HCT116 (cell line): ENCODE results near the gene SHKBP1. TPM values are rescaled to one million over a fixed set of nuclear protein-coding genes. Genes with fewer than 3 reads are reported as not detected.

Experiments used
- ATAC-seq: fragments of 200-7000 bp; cut with Tn5 transposase; 2 replicates; pipeline ENCODE4 v1.9.1; 2020; ENCODE audit warnings: mild to moderate bottlenecking, moderate library complexity
- BruUV-seq: library from RNA; stranded (reverse); fragments of 400-500 nt; replicated peaks from 2 replicates; lab custom pipeline; 2021; lab: Mats Ljungman, UMichigan
- CTCF ChIA-PET: fragments of 300-600 bp; sonication (Branson Sonifier 250); formaldehyde crosslinking; loops from one replicate; lab custom pipeline; 2021; ENCODE audit warnings: antibody characterized with exemption; lab: Charles Lee
- POLR2A ChIA-PET: fragments of 300-600, 350-600 bp; sonication (Branson Sonifier 250); formaldehyde crosslinking; loops from one replicate; lab custom pipeline; 2021; ENCODE audit warnings: antibody characterized with exemption; lab: Charles Lee
- RAD21 ChIA-PET, 2 experiments: fragments of 300-600 bp; sonication (Branson Sonifier 250); formaldehyde crosslinking; loops; one replicate each; lab custom pipeline; 2023; ENCODE audit warnings: low total read pairs in 2 of 2; ENCODE audit not compliant: uncharacterized antibody in 2 of 2, unreplicated experiment in 2 of 2, low non-redundant PET in 1 of 2; lab: Charles Lee
- DNase-seq: peaks from one replicate; pipeline ENCODE4 v3.0.0-alpha.2; 2010; ENCODE audit warnings: low read depth, low spot score
- H2AFZ ChIP-seq: fragments of 200-600 bp; shearing (Covaris generic), sonication (generic); 2 replicates; pipeline ENCODE4 v1.6.1; 2017; ENCODE audit warnings: low read depth, mixed run types, mixed read lengths, antibody characterized with exemption, low read length; ENCODE audit not compliant: poor library complexity, severe bottlenecking
- H3K27ac ChIP-seq: 2 replicates; pipeline ENCODE4 v1.5.1; 2012; ENCODE audit warnings: low read depth, low read length
- H3K27me3 ChIP-seq: fragments of 200-600 bp; sonication (generic); 2 replicates; pipeline ENCODE4 v1.6.1; 2016; ENCODE audit warnings: mixed run types, low read length, mixed read lengths; ENCODE audit not compliant: insufficient read depth
- H3K36me3 ChIP-seq, 2 experiments: fragments of 200-500 bp in 1 of 2; fragments of 200-600 bp in 1 of 2; sonication (Bioruptor generic) in 1 of 2; sonication (generic) in 1 of 2; 2 replicates each; pipeline versions ENCODE4 v1.5.1 to v1.6.1; 2014 to 2016; ENCODE audit warnings: low read length in 2 of 2, inconsistent platforms in 1 of 2, mixed read lengths in 1 of 2, mixed run types in 1 of 2; ENCODE audit not compliant: insufficient read depth in 2 of 2, control insufficient read depth in 1 of 2
- H3K4me1 ChIP-seq, 2 experiments: fragments of 200-600 bp in 1 of 2; sonication (generic) in 1 of 2; 2 replicates each; pipeline versions ENCODE4 v1.5.1 to v1.6.1; 2012 to 2017; ENCODE audit warnings: low read length in 2 of 2, inconsistent platforms in 1 of 2, mild to moderate bottlenecking in 1 of 2, mixed read lengths in 1 of 2, mixed run types in 1 of 2, moderate library complexity in 1 of 2; ENCODE audit not compliant: insufficient read depth in 2 of 2, control insufficient read depth in 1 of 2
- H3K4me2 ChIP-seq: fragments of 200-600 bp; sonication (generic); 2 replicates; pipeline ENCODE4 v1.6.1; 2017; ENCODE audit warnings: mixed run types, low read length, mixed read lengths
- H3K4me3 ChIP-seq, 2 experiments: fragments of 200-600 bp in 1 of 2; sonication (generic) in 1 of 2; replicated peaks in 1 of 2; 2 replicates each; pipeline ENCODE4 v1.5.1; 2011 to 2016; ENCODE audit warnings: low read length in 2 of 2, control low read depth in 1 of 2, low read depth in 1 of 2, mild to moderate bottlenecking in 1 of 2, mixed read lengths in 1 of 2, mixed run types in 1 of 2
- H3K79me2 ChIP-seq: fragments of 200-600 bp; sonication (generic); 2 replicates; pipeline ENCODE4 v1.6.1; 2017; ENCODE audit warnings: mild to moderate bottlenecking, mixed run types, low read length, moderate library complexity, mixed read lengths; ENCODE audit not compliant: insufficient read depth
- H3K9ac ChIP-seq: fragments of 200-600 bp; sonication (generic); 2 replicates; pipeline ENCODE4 v1.6.1; 2016; ENCODE audit warnings: low read length, mixed read lengths
- H3K9me2 ChIP-seq: fragments of 200-600 bp; sonication (generic), shearing (Covaris generic); 2 replicates; pipeline ENCODE4 v1.6.1; 2017; ENCODE audit warnings: mixed run types, mild to moderate bottlenecking, moderate library complexity; ENCODE audit not compliant: insufficient read depth
- H3K9me3 ChIP-seq, 2 experiments: fragments of 200-500 bp in 1 of 2; fragments of 200-600 bp in 1 of 2; sonication (Bioruptor generic) in 1 of 2; sonication (generic) in 1 of 2; 2 replicates each; pipeline ENCODE4 v1.6.1; 2014 to 2017; ENCODE audit warnings: low read length in 2 of 2, mixed read lengths in 2 of 2, inconsistent platforms in 1 of 2, low read depth in 1 of 2, mild to moderate bottlenecking in 1 of 2, mixed run types in 1 of 2, moderate library complexity in 1 of 2; ENCODE audit not compliant: control insufficient read depth in 1 of 2, insufficient read depth in 1 of 2
- H4K20me1 ChIP-seq: fragments of 200-600 bp; sonication (generic), shearing (Covaris generic); 2 replicates; pipeline ENCODE4 v1.6.1; 2017; ENCODE audit warnings: mixed run types, mild to moderate bottlenecking, moderate library complexity; ENCODE audit not compliant: insufficient read depth
- ATF3 ChIP-seq: IDR thresholded peaks from 2 replicates; pipeline ENCODE4 v1.6.1; 2012
- CBX3 ChIP-seq: IDR thresholded peaks from 2 replicates; pipeline ENCODE4 v1.6.1; 2012; ENCODE audit warnings: low read depth
- CEBPB ChIP-seq: IDR thresholded peaks from 2 replicates; pipeline ENCODE4 v1.6.1; 2012; ENCODE audit warnings: low read depth
- CTCF ChIP-seq, 3 experiments: fragments of 200-600 bp in 1 of 3; sonication (generic) in 1 of 3; IDR thresholded peaks in 2 of 3; conservative IDR thresholded peaks in 1 of 3; 2 replicates each; pipeline ENCODE4 v1.5.1; 2012 to 2017; ENCODE audit warnings: low read depth in 2 of 3, low read length in 2 of 3, antibody characterized with exemption in 1 of 3, borderline replicate concordance in 1 of 3, control low read depth in 1 of 3, mild to moderate bottlenecking in 1 of 3, mixed read lengths in 1 of 3, mixed run types in 1 of 3, moderate library complexity in 1 of 3; ENCODE audit not compliant: insufficient read depth in 1 of 3
- EGR1 ChIP-seq: IDR thresholded peaks from 2 replicates; pipeline ENCODE4 v1.6.1; 2012; ENCODE audit warnings: low read depth
- EZH2 ChIP-seq: fragments of 200-600 bp; sonication (generic); IDR thresholded peaks from 2 replicates; pipeline ENCODE4 v1.6.1; 2017; ENCODE audit warnings: antibody characterized with exemption, mixed run types
- EZH2phosphoT487 ChIP-seq: fragments of 200-600 bp; IDR thresholded peaks from 2 replicates; pipeline ENCODE4 v1.6.1; 2018; ENCODE audit warnings: antibody characterized with exemption, borderline replicate concordance
- FOSL1 ChIP-seq: IDR thresholded peaks from 2 replicates; pipeline ENCODE4 v1.6.1; 2012; ENCODE audit warnings: low read depth
- POLR2A ChIP-seq: IDR thresholded peaks from 2 replicates; pipeline ENCODE4 v1.7.0; 2011; ENCODE audit warnings: borderline replicate concordance; ENCODE audit not compliant: insufficient read depth, insufficient read length; ENCODE audit errors: extremely low read depth
- RAD21 ChIP-seq: IDR thresholded peaks from 2 replicates; pipeline ENCODE4 v1.6.1; 2012; ENCODE audit warnings: low read depth, mild to moderate bottlenecking
- SIN3A ChIP-seq: IDR thresholded peaks from 2 replicates; pipeline ENCODE4 v1.6.1; 2012; ENCODE audit warnings: low read depth
- SP1 ChIP-seq: IDR thresholded peaks from 2 replicates; pipeline ENCODE4 v1.6.1; 2012; ENCODE audit warnings: low read depth
- SRF ChIP-seq: IDR thresholded peaks from 2 replicates; pipeline ENCODE4 v1.6.1; 2012; ENCODE audit warnings: low read depth
- TCF7L2 ChIP-seq: IDR thresholded peaks from 2 replicates; pipeline ENCODE4 v1.7.0; 2011; ENCODE audit warnings: borderline replicate concordance, inconsistent platforms; ENCODE audit not compliant: insufficient read depth, insufficient read length; ENCODE audit errors: extremely low read depth
- ZFX ChIP-seq: fragments of 450-650 bp; IDR thresholded peaks from 2 replicates; pipeline ENCODE4 v1.6.1; 2017
- ZNF274 ChIP-seq: fragments of 200-500 bp; sonication (Bioruptor generic); IDR thresholded peaks from 2 replicates; pipeline ENCODE4 v1.6.1; 2014; ENCODE audit warnings: mild to moderate bottlenecking, low read depth, low read length, inconsistent platforms
- intact Hi-C: fragments of 100-400 bp; cut with micrococcal nuclease; formaldehyde crosslinking; loops from 2 replicates; pipeline ENCODE4 v1.10.0; 2022
- total RNA-seq: library from RNA; stranded (reverse); gene quantifications from one replicate; pipeline ENCODE4 v1.2.1, GENCODE V29; 2021; ENCODE audit not compliant: unreplicated experiment

The SHKBP1 gene
- total RNA-seq, 1 experiment from 2014 or later = 97.4 TPM

GRCh38 chr19:40583283-40583682, 6.6 kb downstream of the SHKBP1 start:
- H2AFZ ChIP-seq = no peak overlapping the region
- ChIA-PET CTCF (interaction anchor here (0.8 kb wide), 1 partner anchor 150 kb away, joined by 3 read pairs; no protein-coding TSS in a partner anchor), POLR2A (no interaction called here), RAD21 (no interaction called here)
- no peaks in the 10 kb centered on the region for H3K27me3 ChIP-seq
- H3K9me3 ChIP-seq = no peaks in the 10 kb centered on the region
- DNase-seq (no peak), ATAC-seq (no peak)
- no peak overlapping the region for H3K4me3 ChIP-seq
- peaks cover 3 to 23% of the 10 kb centered on the region in 2 experiments for H3K4me1 ChIP-seq
- no peak overlapping the region for H3K9ac ChIP-seq
- intact Hi-C loops = no loop called here
- peaks cover 15 to 20% of the 10 kb centered on the region in 2 experiments; a peak in 3 of 4 replicates for H3K36me3 ChIP-seq
- no peak overlapping the region for H3K4me2 ChIP-seq
- H3K9me2 ChIP-seq = no peaks in the 10 kb centered on the region
- H3K27ac ChIP-seq = no peak overlapping the region
- H4K20me1 ChIP-seq = no peaks in the 10 kb centered on the region
- H3K79me2 ChIP-seq = peaks cover 1% of the 10 kb centered on the region; the same call in 1 of the 2 replicates
- BruUV-seq = no TSS peak
- TF ChIP-seq EGR1 (no peak), FOSL1 (no peak), CTCF (IDR thresholded peaks at IDR 0.05 in 2 of 3, conservative IDR thresholded peaks at IDR 0.05 in 1 of 3; ENCODE audit: borderline replicate concordance in 1 of 3, insufficient read depth in 1 of 3, low read depth in 2 of 3, low read length in 2 of 3) (no peak), RAD21 (no peak), ZNF274 (no peak), EZH2 (no peak), CBX3 (no peak), POLR2A (no peak), SP1 (no peak), ATF3 (no peak), SRF (no peak), CEBPB (no peak), ZFX (no peak), EZH2phosphoT487 (no peak), SIN3A (no peak), TCF7L2 (no peak)
